GM12874 (cell line): Measurements from ENCODE around the gene KRTAP23-1.
A peak's percentile ranks its signal among the peaks of the same experiment; 100 is the strongest.

ENCODE experiments used
- CTCF ChIP-seq: IDR thresholded peaks from 2 replicates; pipeline ENCODE4 v1.5.1; 2011; ENCODE audit warnings: low read depth, mild to moderate bottlenecking, control low read depth, low read length, moderate library complexity; ENCODE audit not compliant: insufficient read depth

Gene KRTAP23-1

GRCh38 chr21:30351534-30351933 is 3.1 kb upstream of the KRTAP23-1 start:
- no peak for TF ChIP-seq CTCF

- no peak for TF ChIP-seq CTCF
These were observed 1.2 kb upstream of the KRTAP23-1 start for GRCh38 chr21:30349572-30349971.

- no peak for TF ChIP-seq CTCF
These were observed 3.4 kb downstream of the KRTAP23-1 start for GRCh38 chr21:30345014-30345413.

- peak; percentile 68; the same call in 1 of the 2 replicates for TF ChIP-seq CTCF
These were observed 7.5 kb downstream of the KRTAP23-1 start for GRCh38 chr21:30340714-30341573.

GRCh38 chr21:30338717-30339116 is 9.7 kb downstream of the KRTAP23-1 start:
- TF ChIP-seq CTCF: no peak

GRCh38 chr21:30337772-30338171 is 10.6 kb downstream of the KRTAP23-1 start:
- TF ChIP-seq CTCF: no peak

GRCh38 chr21:30337276-30337744 is 11.1 kb downstream of the KRTAP23-1 start, which contains the start of gene KRTAP27-1:
Gene KRTAP27-1 (minus strand): TSS chr21:30337694. CDS start chr21:30337668, 26 bp downstream.
- TF ChIP-seq CTCF: no peak
